Testis (tissue), 3 donors: ENCODE results near the gene SCRT2. TPM values are rescaled to one million over a fixed set of nuclear protein-coding genes. Genes with fewer than 3 reads are reported as not detected.

Experiments
- DNase-seq: peaks from one replicate; pipeline ENCODE4 v3.0.0-alpha.2; 2019
- H3K27ac ChIP-seq, 2 donors: fragments of 200-600 bp; sonication (generic); one replicate each; pipeline ENCODE4 v1.5.1; 2019
- H3K27me3 ChIP-seq: fragments of 200-600 bp; sonication (generic); one replicate; pipeline ENCODE4 v1.5.1; 2019
- H3K36me3 ChIP-seq: fragments of 200-600 bp; sonication (generic); one replicate; pipeline ENCODE4 v1.5.1; 2017; ENCODE audit warnings: low read depth; ENCODE audit errors: missing control alignments
- H3K4me1 ChIP-seq: fragments of 200-600 bp; sonication (generic); one replicate; pipeline ENCODE4 v1.5.1; 2019
- H3K4me3 ChIP-seq, 2 donors: fragments of 200-600 bp; sonication (generic); one replicate each; pipeline ENCODE4 v1.5.1; 2017 to 2019
- H3K9me3 ChIP-seq: fragments of 200-600 bp; sonication (generic); one replicate; pipeline ENCODE4 v1.5.1; 2017
- POLR2A ChIP-seq: fragments of 450-650 bp; IDR thresholded peaks from one replicate; pipeline ENCODE4 v1.6.1; 2017; ENCODE audit warnings: antibody characterized with exemption, mild to moderate bottlenecking, moderate library complexity
- WGBS, 2 donors: methylation state at CpG; one replicate each; pipeline ENCODE4 v1.1.5; 2018; 5-methylcytosine and 5-hydroxymethylcytosine counted together
- intact Hi-C: fragments of 100-400 bp; cut with DNase I; formaldehyde crosslinking; loops from one replicate; pipeline ENCODE4 v1.15.1; 2023; ENCODE audit warnings: low total_unique reads
- polyA plus RNA-seq: library from polyadenylated mRNA; stranded (reverse); fragments of 350-450 nt; fragmentation: Illumina TruSeq; extraction: RNeasy Lipid Tissue Mini Kit (QIAGEN cat#74804); gene quantifications from one replicate; pipeline ENCODE4 v1.2.3, GENCODE V29; 2014; ENCODE audit warnings: low read depth, low replicate concordance; ENCODE audit not compliant: insufficient read depth
- total RNA-seq, 2 donors: library from RNA; depleted of rRNA; stranded (reverse); fragments of >200 nt; gene quantifications; one replicate each; pipeline ENCODE4 v1.2.3, GENCODE V29; 2016
- TF ChIP-seq, protein P1 (sequence below), 3 experiments: fragments of 450-650 bp in 2 of 3; fragments of 200-600 bp in 1 of 3; sonication (generic) in 1 of 3; IDR thresholded peaks; one replicate each; pipeline ENCODE4 v1.5.1; 2016 to 2019; ENCODE audit warnings: antibody characterized with exemption in 3 of 3, mild to moderate bottlenecking in 2 of 3, moderate library complexity in 1 of 3

The SCRT2 gene
- total and polyA plus RNA-seq, 3 donors from 2014 or later, result 0.13 to 0.39 (median 0.19) TPM

DNA sequence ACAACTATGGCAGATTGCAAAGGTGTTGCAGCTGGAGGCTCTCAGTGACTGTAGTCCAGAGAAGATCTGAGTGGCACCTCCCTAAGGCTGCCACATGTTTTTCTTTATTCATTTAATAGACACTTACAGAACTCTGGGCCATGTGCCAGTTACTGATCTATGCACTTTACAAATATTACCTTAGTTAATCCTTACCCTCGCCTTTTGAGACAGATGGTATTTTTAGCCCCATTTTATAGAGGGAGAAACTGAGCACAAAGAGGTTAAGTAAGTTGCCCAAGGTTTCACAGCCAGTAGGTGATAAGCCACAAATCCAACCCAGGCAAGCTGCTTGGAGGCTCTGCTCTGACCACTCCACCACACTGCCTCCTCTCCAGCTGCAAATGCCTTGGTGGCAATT, 6.5 kb upstream of the SCRT2 start:
- Histone ChIP-seq H3K4me3 (no peak overlapping the region), H3K9me3 (no peaks in the 10 kb centered on the region), H3K4me1 (no peaks in the 10 kb centered on the region), H3K36me3 (no peaks in the 10 kb centered on the region), H3K27me3 (no peaks in the 10 kb centered on the region), H3K27ac (no peak overlapping the region)
- 69 to 86% methylated on average over 1 of the region's 1 CpG for WGBS, 2 donors
- intact Hi-C loops, result no loop called here
- TF ChIP-seq, protein P1, sequence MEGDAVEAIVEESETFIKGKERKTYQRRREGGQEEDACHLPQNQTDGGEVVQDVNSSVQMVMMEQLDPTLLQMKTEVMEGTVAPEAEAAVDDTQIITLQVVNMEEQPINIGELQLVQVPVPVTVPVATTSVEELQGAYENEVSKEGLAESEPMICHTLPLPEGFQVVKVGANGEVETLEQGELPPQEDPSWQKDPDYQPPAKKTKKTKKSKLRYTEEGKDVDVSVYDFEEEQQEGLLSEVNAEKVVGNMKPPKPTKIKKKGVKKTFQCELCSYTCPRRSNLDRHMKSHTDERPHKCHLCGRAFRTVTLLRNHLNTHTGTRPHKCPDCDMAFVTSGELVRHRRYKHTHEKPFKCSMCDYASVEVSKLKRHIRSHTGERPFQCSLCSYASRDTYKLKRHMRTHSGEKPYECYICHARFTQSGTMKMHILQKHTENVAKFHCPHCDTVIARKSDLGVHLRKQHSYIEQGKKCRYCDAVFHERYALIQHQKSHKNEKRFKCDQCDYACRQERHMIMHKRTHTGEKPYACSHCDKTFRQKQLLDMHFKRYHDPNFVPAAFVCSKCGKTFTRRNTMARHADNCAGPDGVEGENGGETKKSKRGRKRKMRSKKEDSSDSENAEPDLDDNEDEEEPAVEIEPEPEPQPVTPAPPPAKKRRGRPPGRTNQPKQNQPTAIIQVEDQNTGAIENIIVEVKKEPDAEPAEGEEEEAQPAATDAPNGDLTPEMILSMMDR (IDR thresholded peaks at IDR 0.05), result no peak
- TF ChIP-seq POLR2A, result no peak
- no peak for DNase-seq

DNA sequence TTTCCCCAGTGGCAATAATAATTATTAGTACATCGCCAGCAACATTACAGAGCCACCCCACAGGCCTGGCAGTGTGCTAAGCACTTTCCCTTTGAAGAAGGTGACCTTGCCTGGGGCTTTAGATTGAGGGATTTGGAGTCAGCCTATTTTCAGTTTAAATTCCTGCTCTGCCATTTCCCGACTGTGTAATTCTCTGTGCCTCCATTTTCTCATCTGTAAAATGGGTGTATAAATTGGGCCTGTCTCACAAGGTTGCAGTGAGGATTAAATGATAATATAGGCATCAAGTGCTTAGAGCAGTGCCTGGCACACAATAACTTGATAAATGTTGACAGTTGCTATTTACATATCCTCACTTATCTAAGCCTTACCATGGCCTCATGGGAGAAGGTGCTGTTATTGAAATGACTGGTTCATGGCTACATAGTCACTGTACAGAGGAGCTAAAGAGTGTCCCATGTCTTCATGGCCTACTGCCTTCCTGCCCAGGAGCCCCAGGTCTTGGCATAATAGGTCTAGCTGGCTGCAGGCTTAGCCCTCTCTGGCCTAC, 5.1 kb upstream of the SCRT2 start:
- Histone ChIP-seq H3K4me1 (peaks cover 6% of the 10 kb centered on the region), H3K9me3 (no peaks in the 10 kb centered on the region), H3K36me3 (no peaks in the 10 kb centered on the region), H3K27ac (no peak overlapping the region), H3K4me3 (no peak overlapping the region), H3K27me3 (no peaks in the 10 kb centered on the region)
- WGBS, 2 donors, result 84 to 92% methylated on average over 2 of the region's 2 CpGs
- TF ChIP-seq, protein P1 (IDR thresholded peaks at IDR 0.05), result no peak
- TF ChIP-seq POLR2A, result no peak
- intact Hi-C loops, result no loop called here
- DNase-seq, result no peak

DNA sequence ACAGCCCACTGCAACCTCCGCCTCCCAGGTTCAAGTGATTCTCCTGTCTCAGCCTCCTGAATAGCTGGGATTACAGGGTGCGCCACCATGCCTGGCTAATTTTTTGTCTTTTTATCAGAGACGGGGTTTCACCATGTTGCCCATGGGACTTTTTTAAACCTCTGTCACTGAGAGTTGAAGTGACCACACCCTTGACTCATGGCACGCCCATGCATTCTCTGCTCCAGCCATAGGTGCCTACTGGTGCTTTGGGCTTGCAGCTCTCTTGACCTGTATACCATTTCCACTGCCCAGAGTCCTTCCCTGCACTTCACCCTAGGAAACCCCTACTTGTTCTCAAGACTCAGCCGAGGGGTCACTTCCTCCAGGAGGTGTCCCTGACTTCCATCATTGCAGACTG, 2.4 kb upstream of the SCRT2 start:
- Histone ChIP-seq H3K27ac (no peak overlapping the region), H3K4me1 (peaks cover 9% of the 10 kb centered on the region), H3K27me3 (no peaks in the 10 kb centered on the region), H3K9me3 (no peaks in the 10 kb centered on the region), H3K36me3 (no peaks in the 10 kb centered on the region), H3K4me3 (no peak overlapping the region)
- 91 to 93% methylated on average over 5 of the region's 5 CpGs for WGBS, 2 donors
- intact Hi-C loops, result loop anchor here (5.0 kb wide), 1 partner anchor 284 kb away; no protein-coding TSS in a partner anchor
- DNase-seq, result no peak
- TF ChIP-seq, protein P1 (IDR thresholded peaks at IDR 0.05), result no peak
- no peak for TF ChIP-seq POLR2A

DNA sequence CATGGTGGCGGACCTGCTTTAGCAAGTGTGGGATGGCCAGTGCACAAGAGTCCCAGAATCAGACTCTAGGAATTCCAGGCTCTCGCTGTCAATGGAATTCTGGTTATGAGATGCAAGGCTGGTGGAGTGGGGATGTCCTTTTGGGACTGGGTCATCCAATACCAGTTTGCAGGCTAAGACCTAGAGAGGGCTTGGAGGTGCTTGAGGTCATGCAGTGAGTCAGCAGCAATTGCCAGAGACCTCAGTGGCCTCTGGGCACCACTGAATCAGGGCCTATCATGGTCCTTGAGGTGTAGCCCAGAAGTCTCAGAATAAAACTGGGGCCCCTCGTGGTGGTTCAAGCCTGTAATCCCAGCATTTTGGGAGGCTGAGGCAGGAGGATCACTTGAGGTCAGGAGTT, 1.4 kb upstream of the SCRT2 start:
- Histone ChIP-seq H3K36me3 (no peaks in the 10 kb centered on the region), H3K27ac (no peak overlapping the region), H3K4me3 (no peak overlapping the region), H3K27me3 (no peaks in the 10 kb centered on the region), H3K4me1 (peaks cover 9% of the 10 kb centered on the region), H3K9me3 (no peaks in the 10 kb centered on the region)
- 55 to 88% methylated on average over 1 to 3 of the region's 3 CpGs for WGBS, 2 donors
- no peak for DNase-seq
- intact Hi-C loops, result loop anchor here (5.0 kb wide), 1 partner anchor 285 kb away; no protein-coding TSS in a partner anchor
- TF ChIP-seq, protein P1 (IDR thresholded peaks at IDR 0.05), result no peak
- no peak for TF ChIP-seq POLR2A

DNA sequence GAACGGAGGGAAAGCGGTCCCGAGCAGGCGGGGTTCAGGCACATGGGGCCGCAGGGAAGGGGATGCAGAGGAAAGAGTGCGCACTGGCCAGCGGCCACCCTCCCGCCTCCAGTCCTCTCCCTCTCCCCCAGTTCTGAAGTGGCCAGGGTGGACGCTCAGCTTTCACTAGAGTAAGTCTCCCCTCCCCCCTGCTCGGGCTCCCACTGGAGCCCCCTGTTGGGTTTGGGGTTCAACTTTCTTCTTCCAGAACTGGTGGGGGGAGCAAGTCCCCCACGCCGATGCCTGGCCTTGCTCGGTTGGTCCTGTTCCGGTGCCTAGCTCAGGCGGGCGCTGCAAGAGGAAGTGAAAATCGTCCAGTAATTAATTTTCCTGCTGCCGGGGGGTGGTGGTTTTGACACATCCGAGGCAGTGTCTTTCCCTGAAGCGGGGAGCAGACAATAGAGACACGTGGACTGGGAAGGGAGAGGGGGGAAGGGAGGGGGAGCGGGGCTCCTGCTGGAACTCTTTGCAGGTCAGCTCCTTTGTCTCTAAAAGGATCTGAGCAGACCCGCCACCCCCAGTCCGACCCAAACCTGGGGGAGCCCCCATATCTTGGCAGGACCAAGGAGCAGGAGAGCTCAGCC, 824 bp upstream of the SCRT2 start:
- WGBS, 2 donors, result 1 to 2% methylated on average over 23 to 24 of the region's 24 CpGs
- H3K36me3 ChIP-seq, result no peaks in the 10 kb centered on the region
- no peaks in the 10 kb centered on the region for H3K9me3 ChIP-seq
- no peak overlapping the region for H3K27ac ChIP-seq
- DNase-seq, result no peak
- no peak overlapping the region for H3K4me3 ChIP-seq
- intact Hi-C loops, result loop anchor here (5.0 kb wide), 1 partner anchor 286 kb away; no protein-coding TSS in a partner anchor
- H3K27me3 ChIP-seq, result no peaks in the 10 kb centered on the region
- no peak for TF ChIP-seq POLR2A
- TF ChIP-seq, protein P1 (IDR thresholded peaks at IDR 0.05), result no peak
- peaks cover 9% of the 10 kb centered on the region for H3K4me1 ChIP-seq
